Measurements from ENCODE around the gene ATP13A3.

DNA sequence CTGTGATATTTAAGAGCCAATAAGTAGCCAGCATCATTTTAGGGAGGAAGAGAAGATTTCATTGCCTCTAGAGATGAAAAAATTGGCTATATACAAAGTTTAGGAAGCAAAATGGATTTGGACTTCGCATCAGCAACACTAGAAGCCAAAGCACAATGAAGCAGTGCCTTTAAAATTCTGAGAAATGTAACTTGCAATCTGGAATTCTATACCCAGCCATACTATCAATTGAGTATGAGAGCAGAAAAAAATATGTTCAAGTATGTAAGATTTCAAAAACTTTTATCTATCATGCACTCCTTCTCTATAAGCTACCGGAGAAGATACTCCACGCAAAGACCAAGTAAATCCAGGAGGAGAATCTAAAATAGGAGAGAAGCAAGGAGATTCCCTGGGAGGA, 47.4 kb upstream of the ATP13A3 start:
- TF ChIP-seq, protein P1, sequence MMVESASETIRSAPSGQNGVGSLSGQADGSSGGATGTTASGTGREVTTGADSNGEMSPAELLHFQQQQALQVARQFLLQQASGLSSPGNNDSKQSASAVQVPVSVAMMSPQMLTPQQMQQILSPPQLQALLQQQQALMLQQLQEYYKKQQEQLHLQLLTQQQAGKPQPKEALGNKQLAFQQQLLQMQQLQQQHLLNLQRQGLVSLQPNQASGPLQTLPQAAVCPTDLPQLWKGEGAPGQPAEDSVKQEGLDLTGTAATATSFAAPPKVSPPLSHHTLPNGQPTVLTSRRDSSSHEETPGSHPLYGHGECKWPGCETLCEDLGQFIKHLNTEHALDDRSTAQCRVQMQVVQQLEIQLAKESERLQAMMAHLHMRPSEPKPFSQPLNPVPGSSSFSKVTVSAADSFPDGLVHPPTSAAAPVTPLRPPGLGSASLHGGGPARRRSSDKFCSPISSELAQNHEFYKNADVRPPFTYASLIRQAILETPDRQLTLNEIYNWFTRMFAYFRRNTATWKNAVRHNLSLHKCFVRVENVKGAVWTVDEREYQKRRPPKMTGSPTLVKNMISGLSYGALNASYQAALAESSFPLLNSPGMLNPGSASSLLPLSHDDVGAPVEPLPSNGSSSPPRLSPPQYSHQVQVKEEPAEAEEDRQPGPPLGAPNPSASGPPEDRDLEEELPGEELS (CRISPR knock-in tag; IDR thresholded peaks at IDR 0.05) = no peak
- TF ChIP-seq, protein P2, sequence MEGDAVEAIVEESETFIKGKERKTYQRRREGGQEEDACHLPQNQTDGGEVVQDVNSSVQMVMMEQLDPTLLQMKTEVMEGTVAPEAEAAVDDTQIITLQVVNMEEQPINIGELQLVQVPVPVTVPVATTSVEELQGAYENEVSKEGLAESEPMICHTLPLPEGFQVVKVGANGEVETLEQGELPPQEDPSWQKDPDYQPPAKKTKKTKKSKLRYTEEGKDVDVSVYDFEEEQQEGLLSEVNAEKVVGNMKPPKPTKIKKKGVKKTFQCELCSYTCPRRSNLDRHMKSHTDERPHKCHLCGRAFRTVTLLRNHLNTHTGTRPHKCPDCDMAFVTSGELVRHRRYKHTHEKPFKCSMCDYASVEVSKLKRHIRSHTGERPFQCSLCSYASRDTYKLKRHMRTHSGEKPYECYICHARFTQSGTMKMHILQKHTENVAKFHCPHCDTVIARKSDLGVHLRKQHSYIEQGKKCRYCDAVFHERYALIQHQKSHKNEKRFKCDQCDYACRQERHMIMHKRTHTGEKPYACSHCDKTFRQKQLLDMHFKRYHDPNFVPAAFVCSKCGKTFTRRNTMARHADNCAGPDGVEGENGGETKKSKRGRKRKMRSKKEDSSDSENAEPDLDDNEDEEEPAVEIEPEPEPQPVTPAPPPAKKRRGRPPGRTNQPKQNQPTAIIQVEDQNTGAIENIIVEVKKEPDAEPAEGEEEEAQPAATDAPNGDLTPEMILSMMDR (IDR thresholded peaks at IDR 0.05) = no peak
- TF ChIP-seq CBFB (CRISPR knock-in tag; IDR thresholded peaks at IDR 0.05; ENCODE audit: low read depth) (no peak), ETV6 (CRISPR knock-in tag; IDR thresholded peaks at IDR 0.05) (no peak), ZBTB21 (CRISPR knock-in tag; IDR thresholded peaks at IDR 0.05; ENCODE audit: borderline replicate concordance) (no peak), CREB1 (CRISPR knock-in tag; IDR thresholded peaks at IDR 0.05) (no peak), RORB (CRISPR knock-in tag; IDR thresholded peaks at IDR 0.05) (no peak), MYBL2 (CRISPR knock-in tag; IDR thresholded peaks at IDR 0.05) (no peak), ESRRA (CRISPR knock-in tag; IDR thresholded peaks at IDR 0.05; ENCODE audit: borderline replicate concordance) (no peak), KAT7 (CRISPR knock-in tag; IDR thresholded peaks at IDR 0.05; ENCODE audit: borderline replicate concordance) (no peak)
- TF ChIP-seq, protein P3, sequence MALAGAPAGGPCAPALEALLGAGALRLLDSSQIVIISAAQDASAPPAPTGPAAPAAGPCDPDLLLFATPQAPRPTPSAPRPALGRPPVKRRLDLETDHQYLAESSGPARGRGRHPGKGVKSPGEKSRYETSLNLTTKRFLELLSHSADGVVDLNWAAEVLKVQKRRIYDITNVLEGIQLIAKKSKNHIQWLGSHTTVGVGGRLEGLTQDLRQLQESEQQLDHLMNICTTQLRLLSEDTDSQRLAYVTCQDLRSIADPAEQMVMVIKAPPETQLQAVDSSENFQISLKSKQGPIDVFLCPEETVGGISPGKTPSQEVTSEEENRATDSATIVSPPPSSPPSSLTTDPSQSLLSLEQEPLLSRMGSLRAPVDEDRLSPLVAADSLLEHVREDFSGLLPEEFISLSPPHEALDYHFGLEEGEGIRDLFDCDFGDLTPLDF (CRISPR knock-in tag; IDR thresholded peaks at IDR 0.05) = no peak

Data from WTC11 (cell line).